B cell (primary cell): ENCODE measurements around the gene CPPED1. TPM values are rescaled to one million over a fixed set of nuclear protein-coding genes. Genes with fewer than 3 reads are reported as not detected.
"Not testable (repeated sequence)": the region's sequence is repeated elsewhere in the genome, so short reads cannot be mapped to it uniquely, and the experiment has no call there.

ENCODE experiments used
- ATAC-seq: fragments of 200-7000 bp; cut with Tn5 transposase; one replicate; pipeline ENCODE4 v1.10.0; 2021; ENCODE audit warnings: low read depth, mild to moderate bottlenecking, moderate number of reproducible peaks, moderate library complexity
- CTCF ChIA-PET: fragments of 350-600 bp; sonication (Branson Sonifier 250); formaldehyde crosslinking; loops from one replicate; lab custom pipeline; 2021; ENCODE audit warnings: antibody characterized with exemption, inconsistent platforms; lab: Charles Lee
- POLR2A ChIA-PET: fragments of 350-600 bp; sonication (Branson Sonifier 250); formaldehyde crosslinking; loops from one replicate; lab custom pipeline; 2021; ENCODE audit warnings: antibody characterized with exemption; lab: Charles Lee
- DNase-seq: peaks from one replicate; pipeline ENCODE4 v3.0.0; 2013
- H2AFZ ChIP-seq: 2 replicates; pipeline ENCODE4 v1.6.1; 2012; ENCODE audit warnings: mild to moderate bottlenecking, low read depth, low read length; ENCODE audit not compliant: insufficient read depth, poor library complexity, severe bottlenecking
- H3K27ac ChIP-seq, 2 donors: 1 replicate in 1 of 2; 2 replicates in 1 of 2; pipeline ENCODE4 v1.5.1; 2012 to 2013; ENCODE audit warnings: low read length in 2 of 2, mild to moderate bottlenecking in 2 of 2, moderate library complexity in 1 of 2
- H3K27me3 ChIP-seq, 4 experiments: fragments of 200-600 bp in 1 of 4; sonication (generic) in 1 of 4; replicated peaks in 1 of 4; 1 replicate in 2 of 4; 2 replicates in 2 of 4; pipeline versions ENCODE4 v1.6.1 to v1.7.0; 2013 to 2016; ENCODE audit warnings: low read length in 3 of 4, mild to moderate bottlenecking in 2 of 4, mixed read lengths in 1 of 4, moderate library complexity in 1 of 4; ENCODE audit not compliant: insufficient read depth in 4 of 4, control insufficient read depth in 3 of 4; ENCODE audit errors: control extremely low read depth in 1 of 4
- H3K36me3 ChIP-seq, 2 experiments: replicated peaks in 1 of 2; 1 replicate in 1 of 2; 2 replicates in 1 of 2; pipeline versions ENCODE4 v1.6.1 to v1.7.1; 2013; ENCODE audit warnings: low read length in 1 of 2; ENCODE audit not compliant: insufficient read depth in 2 of 2, control insufficient read depth in 1 of 2; ENCODE audit errors: control extremely low read depth in 1 of 2, extremely low read depth in 1 of 2
- H3K4me1 ChIP-seq, 2 donors: fragments of 200-600 bp in 1 of 2; sonication (generic) in 1 of 2; 1 replicate in 1 of 2; 2 replicates in 1 of 2; pipeline versions ENCODE4 v1.5.1 to v1.6.1; 2013 to 2017; ENCODE audit warnings: low read length in 2 of 2; ENCODE audit not compliant: control insufficient read depth in 2 of 2, insufficient read depth in 2 of 2
- H3K4me2 ChIP-seq: replicated peaks from 2 replicates; pipeline ENCODE3; 2012; ENCODE audit warnings: mild to moderate bottlenecking, low read depth, low read length; ENCODE audit not compliant: poor library complexity, severe bottlenecking
- H3K4me3 ChIP-seq, 5 experiments: fragments of 200-600 bp in 1 of 5; sonication (generic) in 1 of 5; 1 replicate in 3 of 5; 2 replicates in 2 of 5; pipeline versions ENCODE4 v1.5.1 to v1.7.0; 2011 to 2016; ENCODE audit warnings: low read length in 4 of 5, mild to moderate bottlenecking in 4 of 5, low read depth in 2 of 5, control low read depth in 1 of 5, moderate library complexity in 1 of 5; ENCODE audit not compliant: insufficient read depth in 1 of 5; ENCODE audit errors: control extremely low read depth in 1 of 5, extremely low read depth in 1 of 5
- H3K79me2 ChIP-seq: fragments of 200-600 bp; sonication (generic); one replicate; pipeline ENCODE4 v1.6.0; 2016; ENCODE audit warnings: low read length; ENCODE audit not compliant: control insufficient read depth, insufficient read depth
- H3K9ac ChIP-seq: fragments of 200-600 bp; sonication (generic); 2 replicates; pipeline ENCODE4 v1.6.1; 2017; ENCODE audit warnings: mild to moderate bottlenecking, low read length, moderate library complexity
- H3K9me3 ChIP-seq, 3 donors: one replicate each; pipeline versions ENCODE4 v1.6.1 to v1.7.1; 2013; ENCODE audit warnings: low read length in 2 of 3; ENCODE audit not compliant: control insufficient read depth in 2 of 3, insufficient read depth in 1 of 3; ENCODE audit errors: control extremely low read depth in 1 of 3
- H4K20me1 ChIP-seq: 2 replicates; pipeline ENCODE4 v1.6.0; 2012; ENCODE audit warnings: mild to moderate bottlenecking, low read length; ENCODE audit not compliant: insufficient read depth, control insufficient read depth, poor library complexity, severe bottlenecking
- H3K27ac Mint-ChIP-seq: one replicate; pipeline ENCODE4 v1.8.0; 2021; ENCODE audit warnings: mixed read lengths
- H3K27me3 Mint-ChIP-seq: one replicate; pipeline ENCODE4 v1.8.0; 2021; ENCODE audit warnings: mixed read lengths
- H3K4me1 Mint-ChIP-seq: one replicate; pipeline ENCODE4 v1.8.0; 2021; ENCODE audit warnings: mixed read lengths
- H3K4me3 Mint-ChIP-seq: one replicate; pipeline ENCODE4 v1.8.0; 2021; ENCODE audit warnings: mixed read lengths
- H3K9me3 Mint-ChIP-seq: one replicate; pipeline ENCODE4 v1.8.0; 2022; ENCODE audit warnings: mixed read lengths; ENCODE audit not compliant: insufficient read depth
- EZH2 ChIP-seq: IDR thresholded peaks from 2 replicates; pipeline ENCODE4 v1.6.1; 2012; ENCODE audit warnings: borderline replicate concordance, low read depth, mild to moderate bottlenecking, moderate library complexity, low read length; ENCODE audit not compliant: insufficient read depth, poor library complexity, severe bottlenecking
- WGBS: methylation state at CpG from one replicate; pipeline ENCODE4 v1.1.5; 2013; ENCODE audit warnings: missing lambda C conversion rate; ENCODE audit not compliant: insufficient coverage; 5-methylcytosine and 5-hydroxymethylcytosine counted together
- intact Hi-C: fragments of 100-400 bp; cut with micrococcal nuclease; formaldehyde crosslinking; loops from one replicate; pipeline ENCODE4 v1.10.0; 2022
- polyA plus RNA-seq: library from polyadenylated mRNA; depleted of rRNA; stranded (reverse); fragments of >200 nt; gene quantifications from 2 replicates; pipeline ENCODE4 v1.2.3, GENCODE V29; 2012
- total RNA-seq, 2 donors: library from RNA; stranded (reverse); fragments of 120-200 nt in 1 of 2; gene quantifications; 1 replicate in 1 of 2; 2 replicates in 1 of 2; pipeline versions ENCODE4 v1.2.3 to v1.2.4, GENCODE V29; 2013 to 2022
- TF ChIP-seq, protein P1 (sequence below): fragments of 200-600 bp; IDR thresholded peaks from one replicate; pipeline ENCODE4 v1.8.0; 2022; ENCODE audit warnings: antibody characterized with exemption, mild to moderate bottlenecking

The CPPED1 gene
- total and polyA plus RNA-seq, 2 donors (not counting 1 experiment from before 2014, with no cell fraction given), result 5.9 to 11.3 TPM

DNA sequence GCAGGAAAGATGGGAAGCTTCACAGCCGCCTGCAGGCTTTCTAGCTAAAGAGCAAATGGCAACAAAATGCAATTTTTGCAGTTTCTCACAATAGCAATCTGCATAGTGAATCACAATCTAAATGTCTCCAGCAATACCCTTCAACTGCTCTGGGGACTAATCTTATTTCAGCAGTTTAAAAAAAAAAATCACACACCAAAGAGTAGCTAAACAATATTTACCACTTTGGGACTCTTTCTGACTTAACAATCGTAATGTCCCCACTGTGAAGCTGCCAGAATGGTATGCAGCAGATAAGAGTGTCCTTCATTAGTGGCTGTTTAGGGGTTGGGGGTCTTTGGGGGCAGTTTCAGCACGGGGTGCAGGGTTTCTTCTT lies 9.8 kb downstream of the CPPED1 start:
- WGBS, result 100% methylated on average over 1 of the region's 3 CpGs
- H2AFZ ChIP-seq, result no peak overlapping the region
- H3K36me3 ChIP-seq, result no peaks in the 10 kb centered on the region
- no peak overlapping the region for H3K4me2 ChIP-seq
- POLR2A ChIA-PET, result no interaction called here
- Mint-ChIP-seq H3K27me3 (no peaks in the 10 kb centered on the region), H3K4me3 (no peak overlapping the region), H3K4me1 (no peaks in the 10 kb centered on the region), H3K27ac (no peak overlapping the region), H3K9me3 (peaks cover 4% of the 10 kb centered on the region)
- no peak for ATAC-seq
- no peak overlapping the region for H3K4me3 ChIP-seq
- H3K27ac ChIP-seq, result no peak overlapping the region
- no peak for TF ChIP-seq EZH2
- TF ChIP-seq, protein P1, sequence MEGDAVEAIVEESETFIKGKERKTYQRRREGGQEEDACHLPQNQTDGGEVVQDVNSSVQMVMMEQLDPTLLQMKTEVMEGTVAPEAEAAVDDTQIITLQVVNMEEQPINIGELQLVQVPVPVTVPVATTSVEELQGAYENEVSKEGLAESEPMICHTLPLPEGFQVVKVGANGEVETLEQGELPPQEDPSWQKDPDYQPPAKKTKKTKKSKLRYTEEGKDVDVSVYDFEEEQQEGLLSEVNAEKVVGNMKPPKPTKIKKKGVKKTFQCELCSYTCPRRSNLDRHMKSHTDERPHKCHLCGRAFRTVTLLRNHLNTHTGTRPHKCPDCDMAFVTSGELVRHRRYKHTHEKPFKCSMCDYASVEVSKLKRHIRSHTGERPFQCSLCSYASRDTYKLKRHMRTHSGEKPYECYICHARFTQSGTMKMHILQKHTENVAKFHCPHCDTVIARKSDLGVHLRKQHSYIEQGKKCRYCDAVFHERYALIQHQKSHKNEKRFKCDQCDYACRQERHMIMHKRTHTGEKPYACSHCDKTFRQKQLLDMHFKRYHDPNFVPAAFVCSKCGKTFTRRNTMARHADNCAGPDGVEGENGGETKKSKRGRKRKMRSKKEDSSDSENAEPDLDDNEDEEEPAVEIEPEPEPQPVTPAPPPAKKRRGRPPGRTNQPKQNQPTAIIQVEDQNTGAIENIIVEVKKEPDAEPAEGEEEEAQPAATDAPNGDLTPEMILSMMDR, result no peak
- H3K27me3 ChIP-seq, result no peaks in the 10 kb centered on the region
- no peak for DNase-seq
- CTCF ChIA-PET, result no interaction called here
- H3K4me1 ChIP-seq, result no peaks in the 10 kb centered on the region
- peaks cover 11% of the 10 kb centered on the region for H3K79me2 ChIP-seq
- no peaks in the 10 kb centered on the region for H4K20me1 ChIP-seq
- H3K9ac ChIP-seq, result no peak overlapping the region
- peaks cover 0 to 5% (median 0%) of the 10 kb centered on the region in 3 donors for H3K9me3 ChIP-seq
- intact Hi-C loops, result no loop called here

DNA sequence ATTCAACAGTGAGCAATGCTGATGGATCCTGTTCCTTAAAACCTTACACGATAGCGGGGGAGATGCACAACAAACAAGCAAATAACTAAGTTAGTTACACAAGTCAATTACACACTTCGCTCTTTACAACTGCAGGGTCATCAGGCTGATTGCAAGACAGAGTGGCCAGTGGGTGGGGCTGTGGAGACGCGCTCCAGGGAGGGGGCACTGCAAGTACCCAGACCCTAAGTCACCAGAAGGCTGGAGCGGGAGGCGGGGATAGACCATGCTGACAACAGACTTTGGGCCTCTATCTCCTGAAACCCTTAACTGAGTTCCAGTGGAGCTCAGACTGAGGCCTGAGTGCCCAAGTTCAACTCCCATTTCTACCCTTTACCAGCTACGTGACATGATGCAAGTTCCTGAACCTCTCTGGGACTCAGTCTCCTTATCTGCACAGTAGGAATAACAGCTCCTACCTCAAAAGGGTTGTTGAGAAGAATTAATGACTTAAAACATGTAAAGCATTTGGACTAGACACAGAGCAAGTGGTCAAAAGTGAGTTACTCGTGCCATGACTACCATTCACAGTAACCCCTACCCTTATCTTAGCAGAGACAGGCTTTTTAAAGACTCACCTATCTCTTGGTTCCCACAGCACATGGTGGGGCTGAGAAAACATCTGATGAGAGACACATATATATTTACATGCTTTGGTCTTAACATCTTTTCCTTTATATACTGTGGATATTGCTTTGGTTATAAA lies 10.4 kb downstream of the CPPED1 start:
- intact Hi-C loops, result no loop called here
- Histone ChIP-seq H3K36me3 (no peaks in the 10 kb centered on the region), H3K27me3 (no peaks in the 10 kb centered on the region), H3K9ac (no peak overlapping the region), H3K9me3 (peaks cover 0 to 5% (median 0%) of the 10 kb centered on the region in 3 donors), H2AFZ (no peak overlapping the region), H3K4me2 (no peak overlapping the region), H3K4me1 (no peaks in the 10 kb centered on the region), H3K4me3 (no peak overlapping the region), H4K20me1 (no peaks in the 10 kb centered on the region), H3K79me2 (peaks cover 11% of the 10 kb centered on the region), H3K27ac (no peak overlapping the region)
- POLR2A ChIA-PET, result no interaction called here
- Mint-ChIP-seq H3K4me1 (no peaks in the 10 kb centered on the region), H3K9me3 (peaks cover 4% of the 10 kb centered on the region), H3K4me3 (no peak overlapping the region), H3K27ac (no peak overlapping the region), H3K27me3 (no peaks in the 10 kb centered on the region)
- ATAC-seq (no peak), DNase-seq (no peak)
- CTCF ChIA-PET, result no interaction called here
- TF ChIP-seq EZH2, result no peak
- TF ChIP-seq, protein P1, result no peak
- 100% methylated on average over 6 of the region's 9 CpGs for WGBS

DNA sequence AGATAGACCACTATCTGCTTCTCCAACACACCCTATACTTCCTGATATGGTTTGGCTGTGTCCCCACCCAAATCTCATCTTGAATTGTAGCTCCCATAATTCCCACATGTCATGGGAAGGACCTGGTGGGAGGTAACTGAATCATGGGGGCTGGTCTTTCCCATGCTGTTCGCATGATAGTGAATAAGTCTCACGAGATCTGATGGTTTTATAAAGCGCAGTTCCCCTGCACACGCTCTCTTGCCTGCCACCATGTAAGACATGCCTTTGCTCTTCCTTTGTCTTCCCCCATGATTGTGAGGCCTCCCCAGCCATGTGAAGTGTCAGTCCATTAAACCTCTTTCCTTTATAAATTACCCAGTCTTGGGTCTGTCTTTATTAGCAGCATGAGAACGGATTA lies 11.2 kb downstream of the CPPED1 start:
- H3K27ac ChIP-seq, CTCF ChIA-PET, H3K4me3 ChIP-seq, H3K36me3 ChIP-seq, DNase-seq, H4K20me1 ChIP-seq, H2AFZ ChIP-seq, H3K9ac ChIP-seq, H3K4me2 ChIP-seq, H3K27ac Mint-ChIP-seq, ATAC-seq, H3K27me3 Mint-ChIP-seq, H3K4me1 ChIP-seq, H3K4me1 Mint-ChIP-seq, H3K27me3 ChIP-seq, H3K9me3 Mint-ChIP-seq, POLR2A ChIA-PET, H3K4me3 Mint-ChIP-seq, intact Hi-C loops: not testable (repeated sequence)
- Histone ChIP-seq H3K79me2 (peaks cover 11% of the 10 kb centered on the region), H3K9me3 (peaks cover 0 to 11% (median 5%) of the 10 kb centered on the region in 3 donors)
- 100% methylated on average over 4 of the region's 5 CpGs for WGBS
